Muscle of back (tissue), 13 donors: Measurements from ENCODE around the gene PTPN2. TPM values are rescaled to one million over a fixed set of nuclear protein-coding genes. Genes with fewer than 3 reads are reported as not detected.
A peak's percentile ranks its signal among the peaks of the same experiment; 100 is the strongest.
"Not testable (repeated sequence)": the region's sequence is repeated elsewhere in the genome, so short reads cannot be mapped to it uniquely, and the experiment has no call there.

Source experiments
- DNase-seq, 3 donors: peaks; one replicate each; pipeline versions ENCODE4 v3.0.0 to v3.0.0-alpha.2; 2013
- long read RNA-seq, 9 donors: transcript quantifications; one replicate each; lab custom pipeline, GENCODE V29; 2026
- polyA plus RNA-seq, 10 donors: library from polyadenylated mRNA; unstranded; fragments of 120-200 nt; gene quantifications; one replicate each; pipeline ENCODE4 v1.2.1, GENCODE V29; 2013; ENCODE audit not compliant: insufficient read length in 10 of 10

The PTPN2 gene
- polyA plus RNA-seq, result 10 to 100 TPM; 21.4 to 37.7 (median 30.2) TPM
- long read RNA-seq, donor 1, partial matches to known transcripts, result 0 of 6 reads
- long read RNA-seq, donor 1, other reads (novel, unspliced or antisense), result 0 of 6 reads
- long read RNA-seq, donor 2, partial matches to known transcripts, result 0 of 6 reads
- long read RNA-seq, donor 2, other reads (novel, unspliced or antisense), result 0 of 6 reads
- long read RNA-seq, donor 3, result 0 reads
- long read RNA-seq, donor 4, partial matches to known transcripts, result 0 of 2 reads
- long read RNA-seq, donor 4, other reads (novel, unspliced or antisense), result 0 of 2 reads
- long read RNA-seq, donor 5, partial matches to known transcripts, result 0 of 6 reads
- long read RNA-seq, donor 5, other reads (novel, unspliced or antisense), result 0 of 6 reads
- long read RNA-seq, donor 6, partial matches to known transcripts, result 0 of 7 reads
- long read RNA-seq, donor 6, other reads (novel, unspliced or antisense), result 0 of 7 reads
- long read RNA-seq, donor 7, partial matches to known transcripts, result 0 of 1 reads
- long read RNA-seq, donor 7, other reads (novel, unspliced or antisense), result 0 of 1 reads
- long read RNA-seq, donor 8, partial matches to known transcripts, result 0 of 2 reads
- long read RNA-seq, donor 8, other reads (novel, unspliced or antisense), result 0 of 2 reads
- long read RNA-seq, donor 9, partial matches to known transcripts, result 0 of 1 reads
- long read RNA-seq, donor 9, other reads (novel, unspliced or antisense), result 0 of 1 reads

DNA sequence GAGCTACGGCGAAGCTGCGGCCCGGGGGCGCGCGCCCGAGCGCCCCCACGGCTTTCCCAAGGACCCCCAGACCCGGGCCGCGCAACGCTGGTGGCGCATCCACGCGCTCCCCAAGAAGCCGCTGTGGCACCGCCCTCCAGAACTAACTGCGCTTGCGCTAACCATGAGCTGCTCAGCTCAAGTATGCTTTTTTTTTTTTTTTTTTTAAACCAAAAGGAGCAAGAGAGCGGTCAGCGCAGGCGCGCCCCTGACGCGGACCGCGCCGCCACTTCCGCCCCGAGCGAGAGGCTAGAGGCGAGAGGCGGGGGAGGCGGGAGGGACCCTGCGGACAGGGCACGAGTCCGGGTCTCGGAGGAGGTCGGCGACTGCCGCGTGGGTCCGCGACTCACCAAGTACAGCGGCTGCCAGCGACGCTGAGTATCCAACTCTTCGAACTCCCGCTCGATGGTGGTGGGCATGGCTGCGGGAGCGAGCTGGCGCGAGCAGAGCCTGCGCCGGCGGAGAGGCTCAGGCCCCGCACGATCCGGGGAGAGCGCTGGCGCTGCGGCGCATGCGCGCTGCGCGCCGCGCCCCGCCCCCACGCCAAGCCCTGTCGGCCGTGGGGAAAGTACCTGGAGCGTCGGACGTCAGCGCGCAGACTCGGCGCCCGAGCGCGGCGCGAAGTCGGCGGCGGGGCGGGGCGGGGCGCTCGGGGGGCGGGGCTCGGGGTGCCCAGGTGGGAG lies at the start of gene PTPN2:
PTPN2 (minus strand) TSS at position 554 of the 722 bp plus-strand sequence; CDS start at position 458, 96 bp downstream.
- peak; percentile 95 to 98 (median 97) for DNase-seq

- no peak for DNase-seq
These were observed 49.3 kb upstream of the PTPN2 start for GRCh38 chr18:12933327-12933726.

DNA sequence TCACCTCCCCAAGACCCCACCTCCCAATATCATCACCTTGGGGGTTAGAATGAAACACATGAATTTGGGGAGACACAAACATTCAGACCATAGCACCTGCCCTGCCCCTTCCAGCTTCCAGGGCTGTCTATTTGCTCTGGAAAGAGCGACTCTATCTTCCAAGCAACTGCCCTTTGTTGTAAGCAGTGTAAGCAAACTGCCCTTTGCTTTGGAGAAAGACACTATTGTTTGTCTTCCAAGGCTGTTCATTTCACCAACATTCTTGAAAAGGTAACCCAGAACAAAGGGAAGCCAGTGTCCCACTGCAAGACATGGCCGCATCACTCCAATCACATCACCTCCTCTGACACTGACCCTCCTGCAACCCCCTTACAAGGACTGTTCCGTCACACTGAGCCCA lies 46.9 kb upstream of the PTPN2 start:
- DNase-seq, result no peak

DNA sequence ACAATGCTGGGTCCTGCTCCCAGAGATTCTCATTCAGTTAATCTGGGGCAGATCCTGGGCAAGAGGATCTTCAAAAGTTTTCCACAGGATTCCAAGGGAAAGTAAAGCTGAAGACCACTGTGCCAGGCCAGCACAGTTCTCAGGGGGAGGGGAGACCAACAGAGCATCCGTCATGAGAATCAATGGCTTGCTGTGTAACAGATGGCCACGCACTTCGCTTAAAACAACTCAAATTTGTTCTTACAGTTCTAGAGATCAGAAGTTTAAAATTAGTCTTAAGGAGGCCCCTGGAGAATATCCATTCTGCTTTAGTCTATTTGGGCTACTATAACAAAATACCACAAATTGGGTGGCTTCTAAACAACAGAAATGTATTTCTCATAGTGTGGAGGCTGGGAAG lies 46.3 kb upstream of the PTPN2 start:
- no peak for DNase-seq

DNA sequence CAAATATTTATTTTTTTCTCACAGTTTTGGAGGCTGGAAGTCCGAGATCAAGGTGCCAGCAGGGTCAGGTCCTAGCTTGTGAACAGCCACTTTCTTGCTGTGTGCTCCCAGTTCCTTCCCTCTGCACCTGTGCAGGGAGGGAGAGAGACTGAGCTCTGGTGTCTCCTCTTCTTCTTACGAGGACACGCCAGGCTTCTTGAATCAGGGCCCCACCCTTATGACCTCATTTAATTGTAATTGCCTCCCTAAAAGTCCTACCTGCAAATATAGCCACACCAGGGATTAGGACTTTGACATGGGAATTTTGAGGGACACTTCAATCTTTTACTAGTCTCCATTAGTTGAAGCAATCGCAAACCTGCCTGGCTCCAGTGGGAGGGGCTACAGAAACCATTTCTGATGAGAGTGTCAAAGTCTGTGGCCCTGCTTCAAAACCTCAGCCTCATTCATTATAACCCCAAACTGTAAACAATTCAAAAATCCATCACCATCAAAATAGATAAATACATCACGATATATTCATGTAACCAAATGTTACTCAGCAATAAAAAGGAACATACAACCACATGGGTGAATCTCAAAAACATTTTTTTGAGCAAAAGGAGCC lies 45.5 kb upstream of the PTPN2 start:
- DNase-seq, result no peak

- no peak for DNase-seq
These were observed 44.6 kb upstream of the PTPN2 start for GRCh38 chr18:12928641-12929040.

DNA sequence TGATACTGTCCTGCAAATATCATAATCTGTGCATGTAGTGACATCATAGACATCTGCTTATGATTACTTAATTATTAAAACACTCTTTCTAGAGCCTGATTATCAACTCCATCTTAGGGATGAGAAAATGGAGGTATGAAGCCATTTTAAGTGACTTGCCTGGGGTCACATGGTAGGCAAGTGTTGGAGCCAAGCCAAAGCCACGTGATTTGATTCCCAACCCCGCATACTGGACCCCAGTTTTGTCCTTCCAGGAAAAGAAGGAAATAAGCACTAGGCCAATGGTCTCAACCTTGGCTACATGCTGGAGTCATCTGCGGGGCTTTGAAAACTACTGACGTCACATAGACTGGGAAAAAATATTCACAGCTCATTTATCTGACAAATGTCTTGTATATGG lies 44.2 kb upstream of the PTPN2 start:
- no peak for DNase-seq

GRCh38 chr18:12924616-12925015 lies 40.6 kb upstream of the PTPN2 start:
- peak in 1 of 3 donors; percentile 58 for DNase-seq

- DNase-seq, result no peak
These were observed 38.2 kb upstream of the PTPN2 start for GRCh38 chr18:12922266-12922665.

GRCh38 chr18:12921178-12921577 lies 37.1 kb upstream of the PTPN2 start:
- no peak for DNase-seq

DNA sequence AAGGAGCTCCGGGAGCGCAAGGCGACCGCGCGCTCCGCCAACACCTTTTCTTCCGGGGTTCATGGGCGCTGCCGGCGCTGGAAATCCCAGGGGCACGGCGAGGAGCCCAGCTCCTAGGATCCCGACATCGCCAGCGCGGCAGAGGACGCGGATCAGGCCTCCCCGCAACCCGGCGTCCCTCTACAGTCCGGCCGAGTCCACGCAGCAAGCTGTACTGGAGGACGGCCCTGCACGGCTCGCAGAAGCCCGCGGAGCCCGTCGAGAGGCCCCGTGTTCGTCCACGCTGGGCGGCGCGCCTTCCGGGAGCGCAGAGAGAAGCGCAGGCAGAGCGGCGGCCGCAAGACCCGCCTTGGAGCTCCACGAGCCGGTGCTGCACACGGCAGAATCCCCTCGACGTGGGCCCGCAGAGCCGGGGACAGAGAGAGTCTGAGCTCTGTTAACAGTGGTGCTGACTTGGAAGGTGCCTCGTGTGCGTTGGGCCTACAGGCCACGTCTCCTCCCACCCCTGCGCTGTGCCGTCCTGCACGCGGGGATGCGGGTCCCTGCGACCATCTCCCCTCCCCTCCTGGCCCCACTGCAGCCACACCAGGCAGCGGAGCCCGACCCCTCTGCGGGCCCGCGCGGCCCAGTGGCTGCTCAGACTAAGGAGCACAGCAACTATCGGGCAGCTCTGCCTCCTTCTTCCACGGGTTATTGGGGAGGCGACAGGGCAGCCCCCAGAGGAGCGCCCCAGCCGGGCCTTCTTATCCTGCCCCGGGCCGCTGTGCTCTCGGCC lies 28.1 kb upstream of the PTPN2 start:
- no peak for DNase-seq

GRCh38 chr18:12911025-12911928 lies 27.2 kb upstream of the PTPN2 start:
- peak in 1 of 3 donors; percentile 72 for DNase-seq

DNA sequence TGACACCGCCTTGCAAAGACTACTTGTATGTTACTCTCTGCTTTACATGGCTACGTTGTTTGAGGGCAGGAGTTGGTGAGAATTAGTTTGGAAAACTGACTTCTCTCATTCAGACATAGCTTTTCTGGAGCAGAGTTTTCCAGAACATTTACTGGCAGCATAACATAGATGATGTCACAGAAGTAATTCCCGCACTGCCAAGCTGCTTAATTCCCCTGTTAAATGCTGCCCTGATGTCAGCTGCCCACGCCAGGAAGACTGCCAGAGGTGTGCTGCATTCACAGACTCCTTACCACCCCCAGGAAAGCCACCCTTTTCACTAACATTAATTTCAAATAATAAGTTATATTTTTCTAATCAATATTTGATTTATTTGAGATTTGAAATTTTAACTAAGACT lies 24.7 kb upstream of the PTPN2 start:
- DNase-seq, result no peak

GRCh38 chr18:12907258-12907925 lies 23.4 kb upstream of the PTPN2 start:
- no peak for DNase-seq

DNA sequence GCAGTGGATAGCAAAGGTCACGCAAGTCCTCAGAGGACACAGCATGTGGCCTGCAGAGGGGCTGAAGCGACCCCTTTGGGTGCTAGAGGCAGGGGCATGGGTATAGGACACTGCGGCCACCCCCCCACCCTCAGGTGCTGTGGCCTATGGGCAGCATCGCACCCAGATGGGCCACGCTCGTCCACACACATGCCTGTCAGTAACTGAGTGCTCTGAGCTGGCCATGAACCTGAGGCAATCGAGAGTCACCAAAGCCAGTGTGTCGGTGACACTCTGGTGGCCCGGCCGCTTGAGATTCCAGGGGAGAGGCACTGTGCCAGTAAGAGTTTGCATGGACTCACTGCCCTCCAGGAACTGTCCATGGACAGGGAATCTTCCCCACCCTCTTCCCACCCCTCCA lies 22.7 kb upstream of the PTPN2 start:
- no peak for DNase-seq

DNA sequence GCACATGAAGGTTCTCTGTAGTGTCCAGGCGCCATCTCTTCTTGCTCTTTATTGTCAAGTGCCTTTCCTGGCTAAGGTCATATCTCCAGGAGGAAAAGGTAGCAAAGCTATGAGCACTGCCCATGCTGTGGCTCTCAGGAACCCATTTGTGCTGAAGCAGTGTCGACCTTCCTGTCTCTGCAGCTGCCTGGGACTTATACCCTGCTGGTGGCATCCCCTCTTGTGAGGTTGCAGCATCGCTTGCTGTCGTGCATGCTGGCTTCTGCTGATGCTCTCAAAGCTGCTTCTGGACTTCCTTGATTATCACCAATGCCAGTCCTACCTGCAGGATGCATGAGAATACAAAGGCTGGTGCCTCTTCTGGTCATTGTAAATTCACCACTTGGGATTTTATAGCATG lies 22.1 kb upstream of the PTPN2 start:
- no peak for DNase-seq

GRCh38 chr18:12904012-12904516 lies 20.0 kb upstream of the PTPN2 start:
- DNase-seq, result no peak

DNA sequence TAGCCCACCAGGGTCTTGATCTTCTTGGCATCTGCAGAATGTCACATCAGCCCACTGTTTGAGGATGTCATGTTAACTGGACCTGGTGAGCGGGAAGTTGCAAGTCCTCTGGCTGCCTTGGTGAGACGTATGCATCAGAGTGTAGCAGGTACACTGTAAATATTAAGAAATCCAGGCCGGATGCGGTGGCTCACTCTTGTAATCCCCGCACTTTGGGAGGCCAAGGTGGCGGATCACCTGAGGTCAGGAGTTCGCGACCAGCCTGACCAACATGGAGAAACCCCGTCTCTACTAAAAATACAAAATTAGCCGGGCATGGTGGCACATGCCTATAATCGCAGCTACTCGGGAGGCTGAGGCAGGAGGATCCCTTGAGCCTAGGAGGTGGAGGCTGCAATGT lies 17.2 kb upstream of the PTPN2 start:
- not testable (repeated sequence) for DNase-seq

- not testable (repeated sequence) for DNase-seq
These were observed 12.8 kb upstream of the PTPN2 start for GRCh38 chr18:12896784-12897333.
